GM19023 (cell line): ENCODE measurements around the gene ACTRT2.

Source experiments
- ATAC-seq: cut with Tn5 transposase; IDR thresholded peaks from one replicate; pipeline ENCODE4 v1.9.1; 2021; ENCODE audit warnings: mild to moderate bottlenecking, moderate library complexity; ENCODE audit not compliant: unreplicated experiment

The ACTRT2 gene

DNA sequence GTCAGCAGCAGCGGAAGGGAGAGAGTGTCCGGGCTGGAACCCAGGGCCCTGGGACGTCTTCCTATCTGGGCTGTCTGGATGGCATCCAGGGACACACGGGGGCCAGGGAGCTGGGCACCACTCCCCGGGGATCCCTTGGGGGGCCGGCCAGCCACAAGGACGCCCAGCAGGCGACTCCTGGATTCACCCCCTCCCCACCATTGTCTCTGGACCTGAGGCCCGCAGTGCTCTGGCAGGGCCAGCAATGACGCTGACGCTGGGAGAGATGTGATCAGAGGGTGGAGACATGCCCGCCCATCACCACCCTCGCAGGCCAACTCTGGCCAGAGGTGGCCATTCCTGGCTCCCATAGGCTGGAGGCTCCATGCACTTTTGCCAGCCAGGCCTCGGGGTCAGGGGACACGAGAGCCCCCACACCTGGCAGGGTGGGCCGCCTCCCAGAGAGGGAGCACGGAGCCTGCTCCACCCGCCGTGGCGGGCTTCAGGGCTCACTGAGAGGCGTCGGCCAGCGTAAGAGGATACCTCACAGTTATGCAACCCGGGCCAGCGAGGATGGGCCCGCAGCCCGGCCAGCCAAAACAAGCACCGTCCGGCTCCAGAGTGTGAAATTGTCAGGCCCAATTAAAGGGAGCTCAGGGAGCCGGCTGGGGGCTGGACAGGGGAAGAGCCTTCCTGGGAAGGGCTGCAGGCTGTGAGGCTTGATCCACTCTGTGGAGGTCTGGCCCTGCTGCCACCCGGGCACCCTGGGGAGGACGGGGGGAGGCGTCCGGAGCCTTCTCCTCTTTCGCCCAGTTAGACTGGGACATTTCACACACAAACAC lies 10.3 kb downstream of the ACTRT2 start:
- no peak for ATAC-seq

DNA sequence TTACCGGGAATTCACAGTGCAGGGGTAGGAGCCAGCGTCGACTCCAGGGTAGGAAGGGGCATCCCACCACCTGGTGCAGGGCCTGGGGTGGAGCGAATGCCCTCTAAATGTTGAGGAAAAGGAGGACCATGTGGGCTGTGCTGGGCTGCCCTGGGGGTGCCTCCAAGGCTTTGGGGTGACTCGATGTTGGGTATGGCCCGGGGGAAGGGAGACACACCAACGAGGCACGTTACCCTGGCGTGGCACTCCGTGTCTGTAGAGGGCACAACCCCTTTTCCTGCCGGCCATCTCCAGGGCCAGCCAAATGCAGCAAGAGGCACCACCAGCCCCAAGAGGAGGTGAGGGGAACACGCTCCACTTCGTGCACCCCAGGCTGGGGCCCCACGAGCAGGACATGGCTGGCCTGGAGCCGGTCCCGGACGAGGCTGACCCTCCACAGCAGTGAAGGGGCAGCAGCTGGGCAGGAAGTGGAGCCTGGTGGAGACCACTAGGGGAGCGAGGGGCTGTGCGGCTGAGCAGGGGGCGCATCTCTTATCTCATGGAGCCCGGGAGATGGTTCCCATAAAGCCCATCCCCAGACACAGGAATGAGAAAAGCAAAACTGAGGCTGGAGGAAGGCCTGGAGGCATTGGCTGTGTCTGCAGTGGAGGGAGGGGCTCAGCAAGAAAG lies 11.2 kb downstream of the ACTRT2 start:
- ATAC-seq: no peak

DNA sequence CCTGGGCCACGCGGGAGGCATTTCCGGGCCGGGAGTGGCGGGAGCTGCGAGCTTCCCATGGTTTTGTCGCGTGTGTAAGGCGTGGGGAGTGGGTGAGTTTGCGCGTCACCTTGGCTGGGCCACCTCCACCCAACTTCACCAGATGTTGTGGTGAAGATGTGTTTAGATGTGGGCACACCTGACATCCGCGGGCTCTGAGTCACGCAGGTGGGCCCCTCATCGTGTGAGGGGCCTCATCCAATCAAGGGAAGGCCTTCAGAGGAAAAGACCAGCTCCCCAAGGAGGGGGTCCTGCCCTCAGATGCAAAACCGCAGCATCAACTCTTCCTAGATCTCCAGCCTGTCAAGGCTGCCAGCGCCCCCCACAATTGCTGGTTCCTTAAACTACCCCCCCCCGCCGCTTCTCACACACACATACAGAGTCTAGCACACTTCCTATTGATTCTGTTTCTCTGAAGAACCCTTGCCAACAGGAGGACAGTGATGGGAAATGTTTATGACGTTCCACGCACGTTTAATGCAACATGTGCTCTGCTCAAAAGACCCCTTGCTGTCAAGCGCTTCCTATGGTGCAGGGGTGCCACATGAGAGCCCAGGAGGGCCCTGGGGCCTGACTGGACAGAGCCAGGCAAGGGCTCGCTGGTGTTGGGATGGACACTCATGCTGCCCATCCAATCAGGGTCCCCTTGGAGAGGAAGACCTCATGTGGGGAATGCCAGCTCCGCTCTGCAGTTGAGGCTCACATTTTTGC lies 11.9 kb downstream of the ACTRT2 start:
- ATAC-seq: no peak

DNA sequence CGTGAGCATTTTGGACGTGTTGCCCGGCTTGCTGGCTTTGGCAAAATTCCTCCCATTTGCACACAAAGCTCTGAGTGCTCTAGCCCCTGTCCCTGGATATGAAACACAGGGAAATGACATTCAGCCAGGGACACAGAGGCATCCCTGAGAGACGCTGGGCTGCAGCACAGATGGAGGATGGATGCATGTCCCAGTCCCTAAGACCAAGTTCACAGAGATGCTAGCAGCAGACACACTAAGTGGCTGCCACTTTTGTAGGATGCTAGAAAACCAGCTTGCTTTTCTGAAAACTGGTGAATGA lies 12.5 kb downstream of the ACTRT2 start:
- ATAC-seq: no peak

DNA sequence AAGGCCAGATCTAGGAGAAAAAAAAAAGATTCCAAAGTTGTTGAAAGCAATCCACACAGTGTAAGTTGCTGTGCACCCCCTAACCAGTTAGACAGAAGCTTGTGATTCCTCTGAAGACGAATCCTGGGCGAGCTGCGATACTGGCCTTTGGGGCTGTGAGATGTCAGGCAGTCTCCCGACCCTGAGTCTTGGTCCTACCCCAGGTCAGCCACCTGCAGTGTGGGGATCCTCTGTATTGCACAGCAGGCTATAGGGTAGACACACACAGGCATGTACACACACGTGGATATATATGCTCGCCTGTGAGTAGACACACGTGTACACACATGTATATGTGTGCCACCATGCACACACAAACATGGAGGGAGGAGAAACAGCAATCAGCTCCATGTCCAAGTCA lies 12.9 kb downstream of the ACTRT2 start:
- no peak for ATAC-seq

DNA sequence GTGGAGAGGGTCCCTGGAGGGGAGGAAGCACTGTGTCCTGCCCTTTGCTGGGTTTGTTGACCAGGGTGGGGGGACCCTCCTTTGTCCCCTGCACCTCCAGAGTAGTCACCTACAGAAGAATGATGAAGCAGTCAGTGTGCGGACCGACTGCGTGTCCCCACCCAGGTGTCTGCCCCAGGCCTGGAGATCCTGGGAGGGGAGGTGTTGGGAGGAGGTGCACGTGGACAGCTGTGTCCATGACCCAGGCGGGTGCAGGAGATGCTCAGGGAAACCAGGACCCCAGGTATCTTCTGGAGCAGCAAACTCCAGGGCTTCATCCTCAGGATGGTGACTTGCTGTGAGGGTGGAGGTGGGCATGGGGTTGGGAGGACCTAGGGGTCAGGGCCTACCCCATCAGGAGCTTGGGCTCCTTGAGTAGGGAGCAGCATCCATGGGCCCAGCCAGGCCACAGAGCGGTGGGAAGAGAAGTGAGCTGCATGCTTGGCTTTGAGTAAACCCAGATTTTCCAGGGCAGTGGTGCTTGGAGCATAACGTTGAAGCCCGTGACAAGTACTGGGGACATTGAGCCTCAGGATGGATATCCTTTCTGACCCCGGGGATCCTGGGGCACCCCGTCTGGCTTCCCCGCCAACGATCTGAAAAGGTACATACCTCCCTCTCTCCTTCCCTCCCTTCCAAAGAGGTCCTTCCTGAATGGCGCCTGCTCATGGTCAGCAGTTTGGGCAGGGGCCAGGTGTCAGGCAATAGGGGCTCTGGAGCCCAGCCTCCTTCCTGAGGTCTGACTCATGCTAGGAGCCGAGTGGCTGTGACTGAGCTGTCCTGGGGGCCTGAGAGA lies 13.7 kb downstream of the ACTRT2 start:
- no peak for ATAC-seq

DNA sequence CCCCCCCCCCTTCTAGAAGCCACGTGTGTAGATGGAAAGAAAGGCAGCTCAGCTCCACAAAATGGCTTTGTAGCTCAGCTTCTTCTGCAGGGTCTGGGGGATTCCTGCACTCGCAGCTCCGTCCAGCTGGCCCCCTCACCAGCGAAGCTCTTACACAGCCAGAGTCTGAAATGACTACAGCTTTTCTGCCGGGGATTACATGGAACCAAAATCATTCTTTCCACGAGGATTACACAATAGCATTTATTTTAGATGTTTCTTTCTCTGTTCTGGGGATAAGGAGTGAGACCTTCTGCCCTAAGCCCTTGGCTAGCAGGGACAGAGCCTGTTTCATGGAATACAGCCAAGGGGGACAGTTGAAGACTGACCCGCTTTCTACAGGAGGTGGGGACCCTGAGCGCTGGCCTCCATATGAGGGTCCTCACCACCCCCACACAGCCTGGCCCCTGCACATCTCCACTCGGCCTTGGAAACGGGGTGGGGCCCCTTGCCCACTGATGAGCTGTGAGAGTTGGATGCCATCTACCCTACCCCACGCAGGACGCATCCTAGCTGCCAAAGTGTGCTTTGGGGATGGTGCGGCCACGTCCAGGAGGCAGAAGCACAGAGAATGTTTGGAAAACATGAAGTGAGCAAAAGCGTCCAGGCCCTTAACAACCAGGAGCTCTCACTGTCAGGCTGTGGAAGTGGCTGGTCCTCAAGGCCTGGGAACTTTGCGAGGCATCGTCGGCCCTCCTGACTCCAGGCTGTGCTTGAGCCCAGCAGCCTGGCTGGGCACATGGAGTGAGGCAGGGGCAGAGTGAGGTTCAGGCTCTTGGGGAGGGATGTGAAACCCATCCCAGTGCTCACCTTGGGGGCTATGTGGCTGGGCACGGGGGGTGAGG lies 14.5 kb downstream of the ACTRT2 start:
- no peak for ATAC-seq

DNA sequence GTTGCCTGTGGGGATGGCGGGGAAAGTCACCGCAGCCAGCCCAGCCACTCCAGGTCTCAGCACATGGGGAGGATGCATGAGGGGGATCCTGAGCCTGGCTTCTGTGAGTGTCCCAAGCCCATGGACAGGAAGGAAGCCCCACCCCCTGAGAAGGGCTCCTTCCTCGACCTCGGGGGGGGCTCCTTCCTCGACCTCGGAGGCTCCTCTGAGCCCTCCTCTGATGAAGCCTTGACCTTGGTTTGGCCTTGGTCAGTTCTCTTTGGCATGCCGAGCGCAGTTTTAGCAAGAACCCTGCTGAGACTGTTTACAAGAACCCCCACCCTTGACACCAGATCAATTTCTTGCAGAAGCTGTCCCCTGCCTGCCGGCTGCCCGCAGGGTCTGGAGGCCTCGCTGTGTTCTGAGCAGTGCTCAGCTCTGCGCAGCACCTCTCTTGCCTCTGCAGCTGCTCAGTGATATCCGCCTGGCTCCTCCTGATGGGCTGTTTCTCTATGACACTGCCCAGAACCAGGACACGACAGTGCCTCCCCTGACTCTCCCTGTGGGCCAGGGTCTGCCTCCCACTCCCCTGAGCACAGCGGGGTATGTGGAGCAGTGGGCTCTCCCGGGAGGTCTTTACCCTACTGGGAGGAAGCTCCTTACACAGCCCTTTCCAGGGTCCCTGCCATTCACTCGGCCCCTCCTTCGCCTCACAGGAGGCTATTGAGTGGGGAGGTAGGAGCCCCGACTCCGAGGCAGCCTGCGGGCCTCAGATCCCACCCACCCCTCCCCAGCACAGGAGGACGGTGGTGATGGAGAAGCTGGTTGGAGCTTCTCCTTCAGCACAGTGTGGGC lies 15.4 kb downstream of the ACTRT2 start:
- ATAC-seq: no peak

DNA sequence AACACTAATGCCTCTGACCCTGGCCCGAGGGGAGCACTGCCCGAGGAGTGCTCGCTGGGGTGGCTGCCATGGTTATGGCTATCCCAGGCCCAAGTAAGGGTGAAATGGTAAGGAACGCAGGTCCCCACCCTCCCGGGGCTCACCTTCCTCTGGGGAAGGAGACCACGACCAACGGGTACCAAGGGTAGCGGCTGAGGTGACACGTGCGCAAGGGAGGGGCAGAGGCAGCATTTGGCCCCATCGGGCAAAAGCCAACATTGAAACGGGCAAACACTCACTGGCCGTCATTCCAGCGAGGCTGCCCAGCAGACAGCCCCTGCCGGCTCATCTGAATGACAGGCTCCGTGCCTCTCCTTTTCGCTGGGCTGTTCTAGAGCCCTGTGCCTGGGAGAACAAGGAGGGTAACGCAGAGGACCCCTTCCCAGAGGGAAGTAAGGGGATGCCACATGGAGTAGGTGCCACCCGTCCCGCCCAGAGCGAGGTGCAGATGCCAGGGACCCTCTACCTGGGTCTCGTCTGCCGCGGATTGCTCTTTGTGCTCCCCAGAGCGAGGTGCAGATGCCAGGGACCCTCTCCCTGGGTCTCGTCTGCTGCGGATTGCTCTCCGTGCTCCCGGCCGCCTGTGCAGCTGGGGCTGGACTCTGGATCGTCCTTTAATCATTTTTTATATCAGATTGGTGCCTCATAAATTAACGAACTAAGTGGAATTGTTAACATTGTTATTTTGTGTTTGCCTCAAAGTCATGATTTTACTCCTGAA lies 16.2 kb downstream of the ACTRT2 start:
- ATAC-seq: no peak

DNA sequence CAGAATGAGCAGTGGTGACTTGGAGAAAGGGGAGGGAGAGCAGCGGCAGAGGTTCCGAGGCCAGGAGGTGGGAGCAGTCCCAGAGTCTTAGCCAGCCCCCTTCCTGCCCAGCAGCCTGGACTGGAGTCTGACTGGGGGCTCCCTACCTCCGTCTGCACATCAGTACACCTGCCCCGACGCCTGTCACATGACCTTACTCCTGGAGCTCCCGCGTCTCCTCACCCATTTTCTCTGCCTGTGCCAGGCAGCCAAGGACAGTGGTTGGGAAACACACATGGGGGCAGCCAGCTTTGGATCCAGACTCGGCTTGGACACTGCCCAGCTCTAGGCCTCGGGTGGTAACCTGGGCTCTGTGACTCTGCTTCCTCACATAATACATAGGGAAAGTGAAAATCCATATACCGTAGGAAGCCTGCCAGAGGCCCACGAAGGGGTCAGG lies 16.9 kb downstream of the ACTRT2 start:
- ATAC-seq: no peak

DNA sequence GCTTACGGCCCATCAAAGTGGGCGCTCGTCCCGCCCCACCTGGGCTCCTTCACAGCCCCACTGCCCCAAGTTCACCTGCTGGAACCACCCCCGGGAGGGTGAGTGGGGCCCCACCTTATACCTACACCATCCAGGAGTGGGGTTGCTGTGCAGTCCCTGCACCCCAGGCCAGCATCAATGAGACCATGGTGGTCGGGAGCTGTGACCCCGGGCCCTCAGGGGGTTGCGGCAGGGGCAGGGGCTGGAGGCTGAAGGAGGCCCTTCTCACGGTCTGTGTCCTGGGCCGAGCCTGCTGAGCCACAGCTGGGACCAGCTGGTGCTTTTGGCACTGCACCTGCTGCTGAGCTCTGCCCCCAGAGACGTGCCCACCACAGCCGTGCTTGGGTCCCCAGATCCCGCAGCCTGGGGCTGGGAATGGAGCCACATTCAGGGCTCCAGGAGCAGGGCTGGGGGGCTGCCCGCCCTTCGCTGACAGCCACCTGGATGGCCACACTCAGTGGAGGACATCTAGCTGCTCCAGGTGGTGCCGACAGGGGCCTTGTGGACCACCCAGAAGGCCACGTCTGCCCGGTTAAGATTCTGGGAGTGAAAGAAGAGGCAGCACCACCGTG lies 17.4 kb downstream of the ACTRT2 start:
- ATAC-seq: no peak

DNA sequence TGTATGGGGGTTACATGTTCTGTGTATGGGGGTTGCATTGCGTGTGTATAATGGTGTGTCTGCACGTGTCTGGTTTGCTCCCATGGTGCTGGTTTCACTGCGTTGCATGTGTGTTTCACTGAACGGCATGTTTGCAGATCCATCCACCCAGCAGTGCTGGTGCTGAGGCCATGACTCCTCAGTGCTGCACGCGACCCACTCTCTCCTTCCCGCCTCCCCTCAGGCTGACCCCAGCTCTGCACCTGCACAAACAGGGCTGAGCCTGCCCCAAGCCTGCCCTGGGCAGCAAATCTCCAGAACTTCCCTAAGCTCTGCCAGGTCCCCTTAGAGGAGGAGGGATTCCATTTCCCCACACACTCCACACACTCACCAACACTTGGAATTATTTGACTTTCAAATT lies 18.7 kb downstream of the ACTRT2 start:
- no peak for ATAC-seq

DNA sequence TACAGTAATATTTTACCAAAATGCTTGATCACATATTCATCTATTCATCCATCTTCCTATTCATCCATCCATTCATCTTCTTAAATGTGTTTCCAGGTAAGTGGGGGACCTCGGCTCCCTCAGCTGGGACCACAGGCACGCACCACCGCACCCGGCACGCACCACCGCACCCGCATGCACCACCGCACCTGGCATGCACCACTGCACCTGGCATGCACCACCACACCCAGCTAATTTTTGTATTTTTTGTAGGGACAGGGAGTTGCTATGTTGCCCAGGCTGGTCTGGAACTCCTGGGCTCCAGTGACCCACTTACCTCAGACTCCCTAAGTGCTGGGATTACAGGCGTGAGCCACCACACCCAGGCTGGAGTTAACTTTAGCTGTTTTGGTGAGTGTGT lies 21.2 kb downstream of the ACTRT2 start:
- no peak for ATAC-seq

DNA sequence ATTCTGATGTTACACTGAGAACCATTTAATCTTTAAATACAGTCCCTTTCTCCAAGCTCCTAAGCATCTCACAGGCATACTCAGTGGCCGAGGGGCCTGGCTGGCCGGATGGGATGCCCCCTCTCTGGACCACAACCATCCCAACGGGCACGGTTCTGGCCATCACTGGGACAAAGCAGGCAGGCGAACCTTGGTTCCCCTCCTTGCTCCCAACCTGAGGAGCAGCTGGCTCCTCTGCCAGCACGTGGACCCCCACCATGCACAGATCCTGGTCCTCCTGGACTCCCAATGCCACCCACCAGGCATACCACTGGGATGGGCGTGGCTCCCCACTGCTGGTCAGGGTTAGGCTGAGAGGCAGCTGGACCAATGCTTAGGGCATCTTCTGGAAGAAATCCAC lies 27.9 kb downstream of the ACTRT2 start:
- no peak for ATAC-seq

DNA sequence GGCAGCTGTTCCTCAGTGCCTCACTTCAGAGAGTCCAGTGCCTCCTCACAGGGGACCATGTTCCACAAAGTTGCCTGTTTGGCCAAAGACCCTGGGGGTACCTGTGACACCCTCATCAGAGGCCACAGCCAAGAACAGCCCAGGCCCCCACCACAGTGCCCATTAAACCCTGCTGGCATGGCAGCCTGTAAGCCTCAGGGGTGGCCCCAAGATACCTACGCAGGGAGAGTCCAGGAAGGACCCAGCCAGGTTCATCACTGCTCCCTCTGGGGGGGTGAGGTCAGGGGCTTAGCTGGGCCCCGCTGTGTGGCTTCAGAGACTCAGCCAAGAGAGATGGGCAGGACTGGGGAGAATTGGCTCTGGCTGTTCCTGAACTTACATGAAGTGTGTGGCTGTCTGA lies 28.6 kb downstream of the ACTRT2 start:
- no peak for ATAC-seq

DNA sequence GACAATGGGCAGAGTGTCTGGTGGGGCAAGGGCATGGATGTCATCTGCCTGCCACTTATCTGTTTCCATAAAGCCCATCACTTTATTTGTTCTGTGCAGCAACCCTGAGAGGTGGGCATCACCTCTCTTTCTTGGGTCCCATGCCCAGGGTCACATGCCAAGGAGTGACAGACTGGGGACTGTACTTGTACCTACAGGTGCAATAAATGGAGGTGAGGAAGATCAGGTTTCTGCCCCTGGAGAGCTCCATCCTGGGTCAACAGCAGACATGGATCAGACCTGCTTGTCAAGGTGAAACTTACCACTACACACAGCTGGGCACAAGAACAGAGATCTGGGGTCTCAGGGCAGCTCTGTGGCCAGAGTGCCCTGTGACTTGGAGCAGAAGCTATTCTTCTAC lies 29.3 kb downstream of the ACTRT2 start:
- no peak for ATAC-seq

DNA sequence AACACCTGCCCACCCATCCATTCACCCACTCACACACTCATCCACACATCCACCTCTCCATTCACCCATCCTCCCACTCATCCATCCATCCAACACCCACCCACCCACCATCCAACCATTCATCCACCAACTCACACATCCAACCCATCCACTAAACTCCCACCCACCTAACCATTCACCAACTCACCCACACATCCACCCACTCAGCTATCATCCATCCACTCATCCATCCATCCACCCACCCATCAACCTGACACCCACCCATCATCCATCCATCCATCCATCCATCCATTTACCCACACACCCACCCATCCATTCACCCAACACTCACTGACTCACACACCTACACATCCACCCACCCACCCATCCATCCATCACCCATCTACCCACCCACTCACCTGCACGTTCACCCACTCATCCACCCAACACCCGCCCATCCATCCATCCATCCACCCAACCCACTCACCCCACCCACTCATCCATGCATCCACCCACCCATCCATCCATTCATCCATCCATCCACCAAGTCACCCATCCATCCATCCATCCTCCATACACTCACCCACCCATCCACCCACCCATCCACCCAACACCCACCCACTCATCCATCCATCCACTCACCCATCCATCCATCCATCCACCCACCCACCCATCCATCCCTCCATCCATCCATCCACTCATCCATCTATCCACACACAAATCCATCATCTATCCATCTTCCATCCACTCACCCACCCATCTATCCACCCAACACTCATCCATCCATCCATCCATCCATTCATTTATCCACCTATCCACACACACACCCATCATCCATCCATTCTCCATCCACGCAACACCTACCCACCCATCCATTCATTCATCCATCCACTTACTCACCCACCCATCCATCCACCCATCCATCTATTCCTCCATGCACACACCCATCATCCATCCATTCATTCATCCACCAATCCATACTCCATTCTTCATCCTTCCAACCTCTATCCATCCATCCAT lies 30.3 kb downstream of the ACTRT2 start:
- ATAC-seq: no peak
